Upper lobe of left lung (tissue), 6 donors: ENCODE measurements around the gene TADA2A. TPM values are rescaled to one million over a fixed set of nuclear protein-coding genes. Genes with fewer than 3 reads are reported as not detected.
A peak's percentile ranks its signal among the peaks of the same experiment; 100 is the strongest.
"Not testable (repeated sequence)": the region's sequence is repeated elsewhere in the genome, so short reads cannot be mapped to it uniquely, and the experiment has no call there.

Experiments
- ATAC-seq, 2 donors: fragments of 200-7000 bp; cut with Tn5 transposase; one replicate each; pipeline ENCODE4 v1.9.1; 2022; ENCODE audit warnings: mild to moderate bottlenecking in 2 of 2, moderate library complexity in 2 of 2; ENCODE audit not compliant: low FRiP score in 2 of 2
- DNase-seq, 2 donors: peaks; one replicate each; pipeline ENCODE4 v3.0.0-alpha.2; 2019 to 2020
- H3K27ac ChIP-seq, 4 donors: fragments of 200-600 bp; sonication (generic); one replicate each; pipeline ENCODE4 v1.5.1; 2016 to 2019
- H3K27me3 ChIP-seq, 4 donors: fragments of 200-600 bp; sonication (generic); one replicate each; pipeline ENCODE4 v1.5.1; 2017 to 2019
- H3K36me3 ChIP-seq, 4 donors: fragments of 200-600 bp; sonication (generic); one replicate each; pipeline ENCODE4 v1.5.1; 2016 to 2019
- H3K4me1 ChIP-seq, 4 donors: fragments of 200-600 bp; sonication (generic); one replicate each; pipeline ENCODE4 v1.5.1; 2018 to 2019
- H3K4me3 ChIP-seq, 4 donors: fragments of 200-600 bp; sonication (generic); one replicate each; pipeline ENCODE4 v1.5.1; 2017 to 2019; ENCODE audit warnings: mild to moderate bottlenecking in 2 of 4, moderate library complexity in 1 of 4
- H3K9me3 ChIP-seq, 4 donors: fragments of 200-600 bp; sonication (generic); one replicate each; pipeline ENCODE4 v1.5.1; 2018 to 2019
- EP300 ChIP-seq, 4 donors: sonication (generic); formaldehyde crosslinking; IDR thresholded peaks; one replicate each; pipeline ENCODE4 v1.5.1; 2017; ENCODE audit warnings: antibody characterized with exemption in 4 of 4, control low read depth in 2 of 4
- POLR2A ChIP-seq, 4 donors: fragments of 450-650 bp; IDR thresholded peaks; one replicate each; pipeline ENCODE4 v1.5.1; 2016 to 2017; ENCODE audit warnings: antibody characterized with exemption in 4 of 4, mild to moderate bottlenecking in 2 of 4
- POLR2AphosphoS5 ChIP-seq, 2 donors: sonication (generic); formaldehyde crosslinking; IDR thresholded peaks; one replicate each; pipeline ENCODE4 v1.5.1; 2017; ENCODE audit warnings: antibody characterized with exemption in 2 of 2
- WGBS, 2 donors: methylation state at CpG; one replicate each; pipeline ENCODE4 v1.1.5; 2017 to 2018; 5-methylcytosine and 5-hydroxymethylcytosine counted together
- total RNA-seq, 6 donors: library from RNA; depleted of rRNA in 4 of 6; stranded (reverse); fragments of >200 nt in 4 of 6; gene quantifications; one replicate each; pipeline versions ENCODE4 v1.1.0 to v1.2.1, GENCODE V29; 2016 to 2021
- TF ChIP-seq, protein P1 (sequence below), 6 experiments: fragments of 450-650 bp in 4 of 6; fragments of 200-600 bp in 2 of 6; sonication (generic) in 2 of 6; IDR thresholded peaks; one replicate each; pipeline ENCODE4 v1.5.1; 2016 to 2019; ENCODE audit warnings: antibody characterized with exemption in 6 of 6
- donor health status: DM: no; HTN: no; CAD: no; lungs with moderate emphysema.
- donor health status: DM: no; HTN: yes; CAD: no; lungs with severe emphysema.

The TADA2A gene
- total RNA-seq, 6 donors from 2014 or later, result 9.8 to 37.7 (median 22.7) TPM

GRCh38 chr17:37430051-37430627 is 23.5 kb downstream of the TADA2A start:
- H3K9me3 ChIP-seq, result no peaks in the 10 kb centered on the region
- ATAC-seq, result peak in 1 of 2 donors; percentile 56
- H3K4me1 ChIP-seq, result no peaks in the 10 kb centered on the region
- H3K4me3 ChIP-seq, result no peak overlapping the region
- DNase-seq, result no peak
- 64 to 65% methylated on average over 1 of the region's 1 CpG for WGBS, 2 donors
- no peak overlapping the region for H3K27ac ChIP-seq
- H3K27me3 ChIP-seq, result no peaks in the 10 kb centered on the region
- TF ChIP-seq, protein P1, sequence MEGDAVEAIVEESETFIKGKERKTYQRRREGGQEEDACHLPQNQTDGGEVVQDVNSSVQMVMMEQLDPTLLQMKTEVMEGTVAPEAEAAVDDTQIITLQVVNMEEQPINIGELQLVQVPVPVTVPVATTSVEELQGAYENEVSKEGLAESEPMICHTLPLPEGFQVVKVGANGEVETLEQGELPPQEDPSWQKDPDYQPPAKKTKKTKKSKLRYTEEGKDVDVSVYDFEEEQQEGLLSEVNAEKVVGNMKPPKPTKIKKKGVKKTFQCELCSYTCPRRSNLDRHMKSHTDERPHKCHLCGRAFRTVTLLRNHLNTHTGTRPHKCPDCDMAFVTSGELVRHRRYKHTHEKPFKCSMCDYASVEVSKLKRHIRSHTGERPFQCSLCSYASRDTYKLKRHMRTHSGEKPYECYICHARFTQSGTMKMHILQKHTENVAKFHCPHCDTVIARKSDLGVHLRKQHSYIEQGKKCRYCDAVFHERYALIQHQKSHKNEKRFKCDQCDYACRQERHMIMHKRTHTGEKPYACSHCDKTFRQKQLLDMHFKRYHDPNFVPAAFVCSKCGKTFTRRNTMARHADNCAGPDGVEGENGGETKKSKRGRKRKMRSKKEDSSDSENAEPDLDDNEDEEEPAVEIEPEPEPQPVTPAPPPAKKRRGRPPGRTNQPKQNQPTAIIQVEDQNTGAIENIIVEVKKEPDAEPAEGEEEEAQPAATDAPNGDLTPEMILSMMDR (IDR thresholded peaks at IDR 0.05), result no peak
- TF ChIP-seq POLR2AphosphoS5 (IDR thresholded peaks at IDR 0.05) (no peak), EP300 (IDR thresholded peaks at IDR 0.05) (no peak), POLR2A (IDR thresholded peaks at IDR 0.05) (no peak)
- H3K36me3 ChIP-seq, result peaks cover 5 to 77% (median 36%) of the 10 kb centered on the region in 4 donors

- ATAC-seq (no peak), DNase-seq (no peak)
- WGBS, 2 donors, result 91 to 100% methylated on average over 2 of the region's 2 CpGs
- no peak for TF ChIP-seq POLR2AphosphoS5 (IDR thresholded peaks at IDR 0.05)
- TF ChIP-seq, protein P1 (IDR thresholded peaks at IDR 0.05), result no peak
- TF ChIP-seq EP300 (IDR thresholded peaks at IDR 0.05), result no peak
- Histone ChIP-seq H3K4me3 (no peak overlapping the region), H3K36me3 (peaks cover 0 to 63% (median 21%) of the 10 kb centered on the region in 4 donors), H3K27ac (no peak overlapping the region), H3K9me3 (no peaks in the 10 kb centered on the region), H3K4me1 (no peaks in the 10 kb centered on the region), H3K27me3 (no peaks in the 10 kb centered on the region)
These were observed 26.0 kb downstream of the TADA2A start for GRCh38 chr17:37432671-37433070.

GRCh38 chr17:37438141-37438540 is 31.5 kb downstream of the TADA2A start:
- Histone ChIP-seq H3K9me3 (no peaks in the 10 kb centered on the region), H3K4me3 (no peak overlapping the region), H3K27ac (no peak overlapping the region), H3K36me3 (peaks cover 16 to 83% (median 37%) of the 10 kb centered on the region in 4 donors), H3K27me3 (no peaks in the 10 kb centered on the region), H3K4me1 (no peaks in the 10 kb centered on the region)
- DNase-seq (no peak), ATAC-seq (no peak)
- 59 to 77% methylated on average over 4 of the region's 4 CpGs for WGBS, 2 donors
- no peak for TF ChIP-seq POLR2A (IDR thresholded peaks at IDR 0.05)
- TF ChIP-seq, protein P1 (IDR thresholded peaks at IDR 0.05), result no peak

GRCh38 chr17:37440424-37440823 is 33.7 kb downstream of the TADA2A start:
- H3K36me3 ChIP-seq, result peaks cover 22 to 86% (median 50%) of the 10 kb centered on the region in 4 donors

DNA sequence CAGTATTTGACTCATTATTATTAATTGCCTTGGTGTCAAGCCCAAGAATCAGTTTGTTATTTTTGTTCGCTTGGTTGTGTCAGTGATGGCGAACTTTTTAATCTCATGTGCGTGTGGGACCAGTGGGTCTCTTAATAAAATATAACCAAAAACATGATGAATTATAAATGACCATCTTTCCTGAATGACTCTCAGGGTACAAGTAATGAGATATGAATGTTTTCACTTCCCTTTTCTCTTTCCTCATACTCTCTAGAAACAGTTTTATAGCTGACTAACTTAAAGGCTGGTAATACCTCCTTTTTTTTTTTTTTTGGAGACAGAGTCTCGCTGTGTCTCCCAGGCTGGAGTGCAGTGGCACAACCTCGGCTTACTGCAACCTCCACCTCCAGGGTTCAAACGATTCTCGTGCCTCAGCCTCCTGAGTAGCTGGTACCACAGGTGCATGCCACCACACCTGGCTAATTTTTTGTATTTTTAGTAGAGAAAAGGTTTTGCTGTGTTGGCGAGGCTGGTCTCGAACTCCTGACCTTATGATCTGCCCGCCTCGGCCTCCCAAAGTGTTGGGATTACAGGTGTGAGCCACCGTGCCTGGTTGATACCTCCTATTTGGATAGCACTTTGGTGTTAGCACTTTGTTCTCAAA is 34.8 kb downstream of the TADA2A start:
- not testable (repeated sequence) for DNase-seq, H3K4me3 ChIP-seq, H3K4me1 ChIP-seq, ATAC-seq, H3K27ac ChIP-seq, H3K27me3 ChIP-seq, H3K9me3 ChIP-seq
- peaks cover 22 to 90% (median 51%) of the 10 kb centered on the region in 4 donors for H3K36me3 ChIP-seq
- WGBS, 2 donors, result 92% methylated on average over 12 of the region's 12 CpGs

More at GRCh38 chr17:37440424-37440823, 33.7 kb downstream of the TADA2A start:
- no peak for ATAC-seq
- Histone ChIP-seq H3K9me3 (no peaks in the 10 kb centered on the region), H3K4me3 (no peak overlapping the region), H3K27me3 (no peaks in the 10 kb centered on the region), H3K27ac (no peak overlapping the region), H3K4me1 (no peaks in the 10 kb centered on the region)
- 96% methylated on average over 2 of the region's 2 CpGs for WGBS, 2 donors
- no peak for DNase-seq
- TF ChIP-seq EP300 (IDR thresholded peaks at IDR 0.05), result no peak

DNA sequence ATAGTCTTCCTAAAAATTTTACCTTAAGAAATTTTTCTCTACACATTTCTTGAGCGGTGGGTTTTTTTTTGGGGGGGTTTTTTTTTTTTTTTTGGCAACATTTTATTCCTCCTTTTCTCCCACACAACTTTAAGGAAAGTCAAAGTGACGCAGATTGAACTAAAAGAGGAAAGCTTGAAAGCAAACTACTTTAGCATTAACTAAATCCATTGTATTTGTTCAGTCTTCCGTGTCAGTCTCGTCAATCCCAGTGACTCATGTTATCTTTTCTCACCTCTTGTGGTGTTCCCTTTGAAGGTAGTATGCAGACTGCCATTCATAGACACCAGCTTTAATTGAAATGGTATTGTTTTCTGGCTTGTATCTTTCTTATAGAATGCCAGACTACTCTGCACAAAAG is 39.3 kb downstream of the TADA2A start:
- no peaks in the 10 kb centered on the region for H3K27me3 ChIP-seq
- H3K4me3 ChIP-seq, result no peak overlapping the region
- DNase-seq (no peak), ATAC-seq (no peak)
- no peaks in the 10 kb centered on the region for H3K9me3 ChIP-seq
- no peak overlapping the region for H3K27ac ChIP-seq
- H3K4me1 ChIP-seq, result no peaks in the 10 kb centered on the region
- no peak for TF ChIP-seq POLR2A (IDR thresholded peaks at IDR 0.05)
- TF ChIP-seq, protein P1 (IDR thresholded peaks at IDR 0.05), result no peak
- TF ChIP-seq POLR2AphosphoS5 (IDR thresholded peaks at IDR 0.05), result no peak
- no peak for TF ChIP-seq EP300 (IDR thresholded peaks at IDR 0.05)
- WGBS, 2 donors, result 91 to 95% methylated on average over 4 of the region's 4 CpGs
- peaks cover 15 to 93% (median 43%) of the 10 kb centered on the region in 4 donors for H3K36me3 ChIP-seq
